ENCODE results near the gene BNIP5.

BNIP5 gene

GRCh38 chr6:36323062-36323461 lies 13.6 kb downstream of the BNIP5 start:
- no peak for DNase-seq (ENCODE audit: low read depth, low spot score)

GRCh38 chr6:36322591-36322990 lies 14.1 kb downstream of the BNIP5 start:
- DNase-seq (ENCODE audit: low read depth, low spot score): no peak

- no peak for DNase-seq (ENCODE audit: low read depth, low spot score)
Observed at GRCh38 chr6:36320475-36320874, 16.2 kb downstream of the BNIP5 start.

GRCh38 chr6:36319821-36320220 lies 16.9 kb downstream of the BNIP5 start:
- no peak for DNase-seq (ENCODE audit: low read depth, low spot score)

- no peak for DNase-seq (ENCODE audit: low read depth, low spot score)
Observed at GRCh38 chr6:36319436-36319762, 17.3 kb downstream of the BNIP5 start.

GRCh38 chr6:36318690-36319435 lies 17.8 kb downstream of the BNIP5 start:
- no peak for DNase-seq (ENCODE audit: low read depth, low spot score)

- no peak for DNase-seq (ENCODE audit: low read depth, low spot score)
Observed at GRCh38 chr6:36317623-36318022, 19.1 kb downstream of the BNIP5 start.

- no peak for DNase-seq (ENCODE audit: low read depth, low spot score)
Observed at GRCh38 chr6:36315921-36316320, 20.8 kb downstream of the BNIP5 start.

- DNase-seq (ENCODE audit: low read depth, low spot score): peak; percentile 93
Observed at GRCh38 chr6:36314221-36315014, 22.3 kb downstream of the BNIP5 start.

GRCh38 chr6:36313649-36313936 lies 23.1 kb downstream of the BNIP5 start:
- no peak for DNase-seq (ENCODE audit: low read depth, low spot score)

GRCh38 chr6:36312854-36313648 lies 23.6 kb downstream of the BNIP5 start:
- peak; percentile 60 for DNase-seq (ENCODE audit: low read depth, low spot score)

- DNase-seq (ENCODE audit: low read depth, low spot score): no peak
Observed at GRCh38 chr6:36309900-36310299, 26.8 kb downstream of the BNIP5 start.

GRCh38 chr6:36309203-36309602 lies 27.5 kb downstream of the BNIP5 start:
- no peak for DNase-seq (ENCODE audit: low read depth, low spot score)

GRCh38 chr6:36308514-36308913 lies 28.2 kb downstream of the BNIP5 start:
- DNase-seq (ENCODE audit: low read depth, low spot score): no peak

- no peak for DNase-seq (ENCODE audit: low read depth, low spot score)
Observed at GRCh38 chr6:36306375-36306774, 30.3 kb downstream of the BNIP5 start.

- no peak for DNase-seq (ENCODE audit: low read depth, low spot score)
Observed at GRCh38 chr6:36305885-36306284, 30.8 kb downstream of the BNIP5 start.

GRCh38 chr6:36302227-36302976 lies 34.3 kb downstream of the BNIP5 start:
- peak; percentile 88 for DNase-seq (ENCODE audit: low read depth, low spot score)

- no peak for DNase-seq (ENCODE audit: low read depth, low spot score)
Observed at GRCh38 chr6:36301781-36302180, 34.9 kb downstream of the BNIP5 start.

- no peak for DNase-seq (ENCODE audit: low read depth, low spot score)
Observed at GRCh38 chr6:36301085-36301658, 35.5 kb downstream of the BNIP5 start.

GRCh38 chr6:36298027-36298426 lies 38.7 kb downstream of the BNIP5 start:
- no peak for DNase-seq (ENCODE audit: low read depth, low spot score)

GRCh38 chr6:36297511-36297910 lies 39.2 kb downstream of the BNIP5 start:
- DNase-seq (ENCODE audit: low read depth, low spot score): no peak

GRCh38 chr6:36297051-36297450 lies 39.6 kb downstream of the BNIP5 start:
- no peak for DNase-seq (ENCODE audit: low read depth, low spot score)
